ENCODE measurements around the gene DZIP1. TPM values are rescaled to one million over a fixed set of nuclear protein-coding genes. Genes with fewer than 3 reads are reported as not detected.

Gene DZIP1
- total and polyA plus RNA-seq, 12 donors, result 2.0 to 7.0 (median 3.6) TPM

GRCh38 chr13:95579303-95579702 is 65.2 kb downstream of the DZIP1 start:
- no peak for DNase-seq
- Histone ChIP-seq H3K4me1 (no peaks in the 10 kb centered on the region), H3K9me3 (no peaks in the 10 kb centered on the region), H3K27me3 (no peaks in the 10 kb centered on the region), H3K4me3 (no peak overlapping the region), H3K27ac (no peak overlapping the region), H3K36me3 (peaks cover 0 to 53% (median 0%) of the 10 kb centered on the region in 9 donors)
- 86 to 96% methylated on average over 3 of the region's 3 CpGs for WGBS, 2 donors
- TF ChIP-seq, protein P1, sequence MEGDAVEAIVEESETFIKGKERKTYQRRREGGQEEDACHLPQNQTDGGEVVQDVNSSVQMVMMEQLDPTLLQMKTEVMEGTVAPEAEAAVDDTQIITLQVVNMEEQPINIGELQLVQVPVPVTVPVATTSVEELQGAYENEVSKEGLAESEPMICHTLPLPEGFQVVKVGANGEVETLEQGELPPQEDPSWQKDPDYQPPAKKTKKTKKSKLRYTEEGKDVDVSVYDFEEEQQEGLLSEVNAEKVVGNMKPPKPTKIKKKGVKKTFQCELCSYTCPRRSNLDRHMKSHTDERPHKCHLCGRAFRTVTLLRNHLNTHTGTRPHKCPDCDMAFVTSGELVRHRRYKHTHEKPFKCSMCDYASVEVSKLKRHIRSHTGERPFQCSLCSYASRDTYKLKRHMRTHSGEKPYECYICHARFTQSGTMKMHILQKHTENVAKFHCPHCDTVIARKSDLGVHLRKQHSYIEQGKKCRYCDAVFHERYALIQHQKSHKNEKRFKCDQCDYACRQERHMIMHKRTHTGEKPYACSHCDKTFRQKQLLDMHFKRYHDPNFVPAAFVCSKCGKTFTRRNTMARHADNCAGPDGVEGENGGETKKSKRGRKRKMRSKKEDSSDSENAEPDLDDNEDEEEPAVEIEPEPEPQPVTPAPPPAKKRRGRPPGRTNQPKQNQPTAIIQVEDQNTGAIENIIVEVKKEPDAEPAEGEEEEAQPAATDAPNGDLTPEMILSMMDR (IDR thresholded peaks at IDR 0.05), result no peak
- intact Hi-C loops (cut with DNase I), result no loop called here
- no peak for ATAC-seq

DNA sequence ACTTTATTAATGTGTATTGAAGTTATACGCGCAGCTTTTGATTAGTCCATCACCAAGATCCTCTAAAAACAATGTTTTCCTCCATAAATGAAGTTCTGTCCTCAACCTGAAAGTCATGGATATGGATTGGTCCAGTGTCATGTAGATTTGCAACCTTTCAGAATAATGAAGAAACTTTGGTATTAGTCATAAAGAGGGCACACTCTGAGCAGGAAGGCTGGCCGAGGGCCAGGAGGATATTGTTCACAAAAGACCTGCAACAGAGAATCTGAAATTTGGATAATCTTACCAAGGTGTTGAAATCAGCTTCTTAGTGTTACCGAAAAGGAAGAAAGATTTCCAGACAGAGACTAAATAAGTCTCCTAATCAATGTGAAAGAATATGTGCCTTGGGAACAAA is 71.3 kb downstream of the DZIP1 start:
- peaks cover 0 to 7% (median 0%) of the 10 kb centered on the region in 9 donors for H3K36me3 ChIP-seq
- H3K4me1 ChIP-seq, result no peaks in the 10 kb centered on the region
- TF ChIP-seq, protein P1 (IDR thresholded peaks at IDR 0.05), result no peak
- no peaks in the 10 kb centered on the region for H3K27me3 ChIP-seq
- no peak overlapping the region for H3K27ac ChIP-seq
- 87 to 90% methylated on average over 4 of the region's 4 CpGs for WGBS, 2 donors
- DNase-seq (no peak), ATAC-seq (no peak)
- intact Hi-C loops (cut with DNase I), result no loop called here
- H3K4me3 ChIP-seq, result no peak overlapping the region
- H3K9me3 ChIP-seq, result no peaks in the 10 kb centered on the region

- no peak for ATAC-seq
- WGBS, 2 donors, result 78 to 81% methylated on average over 6 of the region's 6 CpGs
- H3K27me3 ChIP-seq, result no peaks in the 10 kb centered on the region
- H3K36me3 ChIP-seq, result no peaks in the 10 kb centered on the region
- H3K4me1 ChIP-seq, result no peaks in the 10 kb centered on the region
- DNase-seq, result no peak
- intact Hi-C loops (cut with DNase I), result no loop called here
- H3K4me3 ChIP-seq, result no peak overlapping the region
- no peak overlapping the region for H3K27ac ChIP-seq
- TF ChIP-seq, protein P1 (IDR thresholded peaks at IDR 0.05), result no peak
- H3K9me3 ChIP-seq, result no peaks in the 10 kb centered on the region
Observed at GRCh38 chr13:95571941-95572340, 72.6 kb downstream of the DZIP1 start.

DNA sequence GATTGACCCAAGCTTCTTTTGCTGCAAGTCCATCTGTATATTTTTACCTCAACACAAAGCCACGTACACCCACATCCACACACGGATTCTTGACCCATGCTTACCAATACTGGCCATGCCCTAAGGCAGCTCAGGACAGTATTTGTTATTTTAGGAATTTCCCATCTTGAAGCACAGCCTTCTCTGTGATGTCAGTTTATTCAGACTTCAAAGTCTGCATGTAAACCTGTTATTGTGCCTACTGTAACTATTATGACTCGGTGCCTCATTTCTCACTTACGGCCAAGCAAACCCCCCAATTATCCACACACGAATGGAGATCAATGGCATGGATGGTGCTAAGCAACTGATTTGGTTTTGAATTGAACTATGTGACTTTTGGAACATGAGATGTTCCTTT is 74.5 kb downstream of the DZIP1 start:
- ATAC-seq (no peak), DNase-seq (no peak)
- no peaks in the 10 kb centered on the region for H3K27me3 ChIP-seq
- peaks cover 0 to 3% (median 0%) of the 10 kb centered on the region in 9 donors for H3K4me1 ChIP-seq
- no peak overlapping the region for H3K4me3 ChIP-seq
- intact Hi-C loops (cut with DNase I), result no loop called here
- TF ChIP-seq, protein P1 (IDR thresholded peaks at IDR 0.05), result no peak
- WGBS, 2 donors, result 86 to 92% methylated on average over 5 of the region's 5 CpGs
- H3K36me3 ChIP-seq, result no peaks in the 10 kb centered on the region
- no peak overlapping the region for H3K27ac ChIP-seq
- peaks cover 0 to 4% (median 0%) of the 10 kb centered on the region in 11 donors for H3K9me3 ChIP-seq

Measured in heart right ventricle (tissue), 16 donors.